ENCODE data around the gene PES1. TPM values are rescaled to one million over a fixed set of nuclear protein-coding genes. Genes with fewer than 3 reads are reported as not detected.
"Not testable (repeated sequence)": the region's sequence is repeated elsewhere in the genome, so short reads cannot be mapped to it uniquely, and the experiment has no call there.

The PES1 gene
- total and polyA plus RNA-seq, 7 experiments from 2014 or later, result 34.6 to 84.2 (median 56.3) TPM

GRCh38 chr22:30561402-30562189 lies 30.1 kb downstream of the PES1 start:
- ATAC-seq, result no peak
- Histone ChIP-seq H3K36me3 (ENCODE audit: control insufficient read depth in 2 of 3, insufficient read depth in 3 of 3, low read length in 3 of 3) (no peaks in the 10 kb centered on the region), H3K27ac (ENCODE audit: low read depth, low read length) (no peak overlapping the region), H3K4me1 (ENCODE audit: control insufficient read depth in 2 of 2, insufficient read depth in 2 of 2, low read length in 2 of 2) (no peaks in the 10 kb centered on the region), H3K27me3 (ENCODE audit: control insufficient read depth in 2 of 2, insufficient read depth in 2 of 2, low read length in 2 of 2) (no peaks in the 10 kb centered on the region), H3K9me3 (ENCODE audit: control insufficient read depth in 2 of 3, low read length in 3 of 3) (no peaks in the 10 kb centered on the region), H3K4me3 (ENCODE audit: low read length) (no peak overlapping the region)
- intact Hi-C loops (cut with micrococcal nuclease), result no loop called here
- Mint-ChIP-seq H3K4me1 (no peaks in the 10 kb centered on the region), H3K9me3 (no peaks in the 10 kb centered on the region), H3K4me3 (no peak overlapping the region), H3K27me3 (peaks cover 0 to 6% (median 0%) of the 10 kb centered on the region in 5 donors), H3K27ac (no peak overlapping the region), H3K36me3 (no peaks in the 10 kb centered on the region)
- DNase-seq, result no peak
- ChIA-PET CTCF (no interaction called here), POLR2A (no interaction called here)

GRCh38 chr22:30560643-30561202 lies 31.0 kb downstream of the PES1 start:
- H3K4me3 Mint-ChIP-seq; H3K4me1 ChIP-seq (ENCODE audit: control insufficient read depth in 2 of 2, insufficient read depth in 2 of 2, low read length in 2 of 2); H3K9me3 ChIP-seq (ENCODE audit: control insufficient read depth in 2 of 3, low read length in 3 of 3); H3K36me3 Mint-ChIP-seq; H3K27ac ChIP-seq (ENCODE audit: low read depth, low read length); DNase-seq; POLR2A ChIA-PET; H3K27me3 Mint-ChIP-seq; intact Hi-C loops (cut with micrococcal nuclease); H3K36me3 ChIP-seq (ENCODE audit: control insufficient read depth in 2 of 3, insufficient read depth in 3 of 3, low read length in 3 of 3); H3K27me3 ChIP-seq (ENCODE audit: control insufficient read depth in 2 of 2, insufficient read depth in 2 of 2, low read length in 2 of 2); H3K4me3 ChIP-seq (ENCODE audit: low read length); CTCF ChIA-PET; H3K27ac Mint-ChIP-seq; ATAC-seq; H3K4me1 Mint-ChIP-seq; H3K9me3 Mint-ChIP-seq: not testable (repeated sequence)

- Mint-ChIP-seq H3K27ac (no peak overlapping the region), H3K9me3 (no peaks in the 10 kb centered on the region), H3K4me3 (no peak overlapping the region), H3K36me3 (peaks cover 0 to 6% (median 0%) of the 10 kb centered on the region in 5 donors), H3K27me3 (peaks cover 0 to 6% (median 0%) of the 10 kb centered on the region in 5 donors), H3K4me1 (no peaks in the 10 kb centered on the region)
- DNase-seq (no peak), ATAC-seq (no peak)
- intact Hi-C loops (cut with micrococcal nuclease), result no loop called here
- Histone ChIP-seq H3K36me3 (ENCODE audit: control insufficient read depth in 2 of 3, insufficient read depth in 3 of 3, low read length in 3 of 3) (no peaks in the 10 kb centered on the region), H3K27me3 (ENCODE audit: control insufficient read depth in 2 of 2, insufficient read depth in 2 of 2, low read length in 2 of 2) (no peaks in the 10 kb centered on the region), H3K4me1 (ENCODE audit: control insufficient read depth in 2 of 2, insufficient read depth in 2 of 2, low read length in 2 of 2) (no peaks in the 10 kb centered on the region), H3K9me3 (ENCODE audit: control insufficient read depth in 2 of 3, low read length in 3 of 3) (no peaks in the 10 kb centered on the region), H3K4me3 (ENCODE audit: low read length) (no peak overlapping the region), H3K27ac (ENCODE audit: low read depth, low read length) (no peak overlapping the region)
- ChIA-PET POLR2A (no interaction called here), CTCF (no interaction called here)
Observed at GRCh38 chr22:30559889-30560288, 31.8 kb downstream of the PES1 start.

- no peak for DNase-seq
- no peak for ATAC-seq
- POLR2A ChIA-PET, result interaction anchor here (0.7 kb wide), 1 partner anchor 1063 kb away, joined by 3 read pairs; no protein-coding TSS in a partner anchor
- Mint-ChIP-seq H3K27ac (peak overlapping the region in 1 of 9 donors; percentile 3), H3K4me3 (no peak overlapping the region), H3K9me3 (no peaks in the 10 kb centered on the region), H3K36me3 (peaks cover 0 to 6% (median 0%) of the 10 kb centered on the region in 5 donors), H3K4me1 (peaks cover 0 to 5% (median 0%) of the 10 kb centered on the region in 7 donors), H3K27me3 (peaks cover 0 to 5% (median 0%) of the 10 kb centered on the region in 5 donors)
- Histone ChIP-seq H3K4me3 (ENCODE audit: low read length) (no peak overlapping the region), H3K27ac (ENCODE audit: low read depth, low read length) (no peak overlapping the region), H3K4me1 (ENCODE audit: control insufficient read depth in 2 of 2, insufficient read depth in 2 of 2, low read length in 2 of 2) (no peaks in the 10 kb centered on the region), H3K27me3 (ENCODE audit: control insufficient read depth in 2 of 2, insufficient read depth in 2 of 2, low read length in 2 of 2) (no peaks in the 10 kb centered on the region), H3K36me3 (ENCODE audit: control insufficient read depth in 2 of 3, insufficient read depth in 3 of 3, low read length in 3 of 3) (no peaks in the 10 kb centered on the region), H3K9me3 (ENCODE audit: control insufficient read depth in 2 of 3, low read length in 3 of 3) (no peaks in the 10 kb centered on the region)
- intact Hi-C loops (cut with micrococcal nuclease), result no loop called here
- CTCF ChIA-PET, result no interaction called here
Observed at GRCh38 chr22:30557243-30557642, 34.5 kb downstream of the PES1 start.

GRCh38 chr22:30556388-30556787 lies 35.3 kb downstream of the PES1 start:
- no peak for ATAC-seq
- H3K36me3 ChIP-seq (ENCODE audit: control insufficient read depth in 2 of 3, insufficient read depth in 3 of 3, low read length in 3 of 3), result no peaks in the 10 kb centered on the region
- intact Hi-C loops (cut with micrococcal nuclease), result no loop called here
- POLR2A ChIA-PET, result no interaction called here
- Mint-ChIP-seq H3K36me3 (peaks cover 0 to 6% (median 0%) of the 10 kb centered on the region in 5 donors), H3K4me3 (no peak overlapping the region), H3K4me1 (peaks cover 0 to 5% (median 0%) of the 10 kb centered on the region in 7 donors), H3K9me3 (no peaks in the 10 kb centered on the region), H3K27me3 (peaks cover 0 to 3% (median 0%) of the 10 kb centered on the region in 5 donors), H3K27ac (no peak overlapping the region)
- DNase-seq, result no peak
- no peaks in the 10 kb centered on the region for H3K27me3 ChIP-seq (ENCODE audit: control insufficient read depth in 2 of 2, insufficient read depth in 2 of 2, low read length in 2 of 2)
- no peaks in the 10 kb centered on the region for H3K9me3 ChIP-seq (ENCODE audit: control insufficient read depth in 2 of 3, low read length in 3 of 3)
- H3K27ac ChIP-seq (ENCODE audit: low read depth, low read length), result no peak overlapping the region
- H3K4me3 ChIP-seq (ENCODE audit: low read length), result no peak overlapping the region
- no peaks in the 10 kb centered on the region for H3K4me1 ChIP-seq (ENCODE audit: control insufficient read depth in 2 of 2, insufficient read depth in 2 of 2, low read length in 2 of 2)
- CTCF ChIA-PET, result no interaction called here

- Mint-ChIP-seq H3K27me3 (no peaks in the 10 kb centered on the region), H3K36me3 (peaks cover 0 to 6% (median 0%) of the 10 kb centered on the region in 5 donors), H3K4me3 (no peak overlapping the region), H3K27ac (no peak overlapping the region), H3K9me3 (no peaks in the 10 kb centered on the region), H3K4me1 (peaks cover 0 to 5% (median 0%) of the 10 kb centered on the region in 7 donors)
- ChIA-PET POLR2A (no interaction called here), CTCF (no interaction called here)
- no peak for DNase-seq
- no peaks in the 10 kb centered on the region for H3K27me3 ChIP-seq (ENCODE audit: control insufficient read depth in 2 of 2, insufficient read depth in 2 of 2, low read length in 2 of 2)
- H3K4me3 ChIP-seq (ENCODE audit: low read length), result no peak overlapping the region
- H3K9me3 ChIP-seq (ENCODE audit: control insufficient read depth in 2 of 3, low read length in 3 of 3), result no peaks in the 10 kb centered on the region
- no peaks in the 10 kb centered on the region for H3K36me3 ChIP-seq (ENCODE audit: control insufficient read depth in 2 of 3, insufficient read depth in 3 of 3, low read length in 3 of 3)
- intact Hi-C loops (cut with micrococcal nuclease), result no loop called here
- ATAC-seq, result no peak
- H3K27ac ChIP-seq (ENCODE audit: low read depth, low read length), result no peak overlapping the region
- no peaks in the 10 kb centered on the region for H3K4me1 ChIP-seq (ENCODE audit: control insufficient read depth in 2 of 2, insufficient read depth in 2 of 2, low read length in 2 of 2)
Observed at GRCh38 chr22:30555282-30556210, 36.2 kb downstream of the PES1 start.

All from naive thymus-derived CD4-positive, alpha-beta T cell (primary cell).